ENCODE measurements around the gene EID1. TPM values are rescaled to one million over a fixed set of nuclear protein-coding genes. Genes with fewer than 3 reads are reported as not detected.
"Not testable (repeated sequence)": the region's sequence is repeated elsewhere in the genome, so short reads cannot be mapped to it uniquely, and the experiment has no call there.

The EID1 gene
- total RNA-seq, 2 donors from 2014 or later, result 47.1 to 65.8 TPM

DNA sequence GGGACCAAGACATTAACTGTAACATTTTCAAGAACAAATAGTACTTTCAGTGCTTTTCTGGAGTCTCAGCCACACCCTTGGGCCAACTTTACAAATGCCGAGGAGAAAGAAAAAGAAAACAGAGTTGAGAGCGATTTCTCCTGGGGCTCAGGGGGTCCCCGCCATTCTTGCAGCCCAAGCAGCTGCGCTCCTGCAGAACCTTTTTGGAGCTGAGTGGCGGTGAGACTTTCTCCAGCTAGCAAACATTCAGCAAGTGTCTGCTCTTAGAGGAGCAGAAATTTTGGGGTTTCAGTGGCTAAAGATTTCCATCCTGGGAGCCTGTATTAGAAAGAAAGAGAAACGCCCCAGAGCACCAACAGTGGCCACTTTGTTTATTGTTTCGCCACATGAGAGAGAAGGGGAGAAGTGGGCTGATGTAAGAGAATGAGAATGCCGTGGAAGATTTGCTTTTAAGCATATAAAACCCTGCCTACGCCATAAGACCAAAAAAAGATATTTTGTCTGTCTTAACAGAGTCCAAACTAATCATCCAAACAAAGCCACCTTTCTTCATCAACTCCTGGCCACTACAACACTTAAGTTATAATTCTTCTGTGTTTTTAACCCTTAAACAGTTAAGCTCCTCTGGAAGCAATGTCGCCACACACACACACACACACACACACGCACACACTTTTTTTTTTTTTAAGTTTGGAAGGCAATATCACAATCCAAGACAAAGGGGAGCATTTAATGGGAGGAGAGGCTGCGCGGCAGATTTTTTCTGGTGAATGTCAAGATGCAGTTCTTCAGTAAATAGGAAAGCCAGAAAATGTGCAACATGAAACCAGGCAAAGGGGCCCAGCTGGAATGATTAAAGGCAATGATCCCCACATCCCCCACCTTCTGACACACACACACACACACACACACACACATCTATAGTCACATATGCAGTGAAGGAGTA lies 19.2 kb downstream of the EID1 start:
- ATAC-seq, result no peak
- intact Hi-C loops (cut with DNase I, micrococcal nuclease), result no loop called here
- DNase-seq, result no peak

DNA sequence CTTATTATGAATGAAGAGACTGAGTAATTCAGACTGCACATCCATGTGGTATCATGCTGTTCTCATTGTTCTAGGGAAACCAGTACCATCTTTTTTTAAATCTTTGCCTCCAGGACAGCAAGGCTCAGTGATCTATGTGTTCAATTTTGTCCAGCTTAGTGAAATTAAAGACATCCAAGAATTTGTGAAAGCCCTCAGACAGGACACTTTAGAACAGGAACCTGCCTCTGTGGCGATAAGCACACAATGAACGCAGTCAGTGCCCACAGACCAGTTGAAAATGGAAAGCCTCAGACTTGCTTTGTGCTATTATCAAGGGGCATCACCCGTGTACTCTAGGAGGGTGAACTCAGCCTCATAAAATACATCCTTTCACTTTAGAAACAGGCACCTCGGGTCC lies 20.1 kb downstream of the EID1 start:
- intact Hi-C loops (cut with DNase I, micrococcal nuclease), result no loop called here
- ATAC-seq (no peak), DNase-seq (no peak)

DNA sequence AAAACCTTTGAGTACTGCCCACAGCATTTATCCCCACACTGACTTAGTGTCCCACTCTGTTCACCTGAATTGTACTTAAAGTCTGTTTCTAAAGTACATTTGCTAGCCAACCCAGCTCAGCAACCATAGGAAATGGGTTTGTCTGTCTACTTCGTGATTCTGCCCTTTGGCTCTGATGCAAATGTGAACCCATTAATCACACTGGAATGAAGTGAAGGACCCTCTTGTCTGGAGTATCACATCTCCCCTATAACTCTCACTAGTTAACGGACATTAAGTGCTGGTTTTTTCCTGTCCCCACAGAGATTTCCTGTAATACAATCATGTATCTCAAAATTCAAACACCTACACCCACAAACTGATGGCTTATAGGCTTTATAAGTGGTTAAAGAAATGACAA lies 20.5 kb downstream of the EID1 start:
- no peak for ATAC-seq
- intact Hi-C loops (cut with DNase I, micrococcal nuclease), result no loop called here
- no peak for DNase-seq

DNA sequence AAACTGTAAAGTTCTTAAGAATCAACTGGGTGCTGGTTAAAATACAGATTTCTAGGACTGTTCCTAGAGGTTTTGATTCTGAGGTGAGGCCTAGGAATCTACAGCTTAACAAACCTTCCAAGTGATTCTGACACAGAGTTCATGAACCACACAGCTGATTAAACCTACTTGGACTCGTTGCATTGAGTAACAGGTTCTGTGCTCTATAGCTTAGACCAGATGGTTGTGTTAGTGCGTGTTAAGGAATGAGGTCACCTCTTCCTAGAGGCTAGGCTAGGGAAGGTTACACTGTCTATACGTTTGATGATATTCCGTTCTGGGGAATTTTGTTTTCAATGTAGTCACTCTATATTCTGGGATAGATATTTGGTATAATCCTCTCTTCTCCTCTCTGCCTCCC lies 21.9 kb downstream of the EID1 start:
- ATAC-seq, result no peak
- DNase-seq, result no peak
- intact Hi-C loops (cut with DNase I, micrococcal nuclease), result no loop called here

- DNase-seq (no peak), ATAC-seq (no peak)
- intact Hi-C loops (cut with DNase I, micrococcal nuclease), result no loop called here
Observed at GRCh38 chr15:48904758-48905157, 26.8 kb downstream of the EID1 start.

DNA sequence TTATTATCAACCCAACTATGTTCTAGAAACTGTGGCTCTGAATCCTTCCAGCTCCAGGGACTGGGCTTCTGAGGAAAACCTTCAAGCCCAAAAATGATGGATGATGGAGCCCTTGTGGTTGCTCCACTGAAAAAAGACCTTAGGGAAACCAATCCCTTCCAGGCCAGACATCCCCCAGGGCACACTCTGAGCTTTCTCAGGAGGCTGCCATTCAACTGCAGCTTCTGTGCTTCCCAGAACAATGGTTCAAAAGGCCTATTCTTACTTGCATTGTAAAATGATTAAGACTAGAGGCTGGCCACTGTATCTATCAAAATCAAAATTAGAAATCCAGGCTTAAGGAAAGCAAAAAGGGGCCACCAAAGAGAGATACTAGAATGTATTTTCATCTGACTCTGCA lies 27.3 kb downstream of the EID1 start:
- intact Hi-C loops (cut with DNase I, micrococcal nuclease), result no loop called here
- no peak for DNase-seq
- no peak for ATAC-seq

DNA sequence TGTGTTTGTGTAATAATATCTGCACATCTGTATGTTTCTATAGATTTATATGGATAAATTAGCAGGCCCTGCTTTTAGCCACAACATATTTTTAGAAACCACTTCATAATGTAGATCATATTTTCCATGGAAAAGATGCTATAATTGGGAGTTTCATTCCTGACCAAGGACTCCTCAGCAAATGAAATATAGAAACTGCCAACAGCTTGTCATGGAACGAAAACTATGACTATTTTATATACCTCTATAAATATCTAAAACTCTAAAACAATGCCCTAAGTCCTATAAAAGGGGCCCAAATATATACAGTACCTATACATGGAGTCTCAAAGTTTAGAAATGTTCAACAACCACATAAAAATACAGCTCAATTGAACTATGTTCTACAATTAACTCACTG lies 27.9 kb downstream of the EID1 start:
- intact Hi-C loops (cut with DNase I, micrococcal nuclease), result no loop called here
- DNase-seq, result no peak
- no peak for ATAC-seq

DNA sequence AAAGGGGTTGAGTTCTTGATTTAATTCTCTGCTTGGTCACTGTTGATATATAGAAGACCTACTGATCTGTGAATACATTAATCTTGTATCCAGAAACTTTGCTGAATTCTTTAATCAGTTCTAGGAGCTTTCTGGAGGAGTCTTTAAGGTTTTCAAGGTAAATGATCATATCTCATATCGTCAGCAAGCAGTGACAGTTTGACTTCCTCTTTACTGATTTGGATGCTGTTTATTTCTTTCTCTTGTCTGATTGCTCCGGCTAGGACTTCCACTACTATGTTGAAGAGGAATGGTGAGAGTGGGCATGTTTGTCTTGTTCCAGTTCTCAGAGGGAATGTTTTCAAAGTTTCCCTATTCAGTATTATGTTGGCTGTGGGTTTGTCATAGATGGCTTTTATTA lies 31.4 kb downstream of the EID1 start:
- intact Hi-C loops (cut with DNase I, micrococcal nuclease); DNase-seq; ATAC-seq: not testable (repeated sequence)

DNA sequence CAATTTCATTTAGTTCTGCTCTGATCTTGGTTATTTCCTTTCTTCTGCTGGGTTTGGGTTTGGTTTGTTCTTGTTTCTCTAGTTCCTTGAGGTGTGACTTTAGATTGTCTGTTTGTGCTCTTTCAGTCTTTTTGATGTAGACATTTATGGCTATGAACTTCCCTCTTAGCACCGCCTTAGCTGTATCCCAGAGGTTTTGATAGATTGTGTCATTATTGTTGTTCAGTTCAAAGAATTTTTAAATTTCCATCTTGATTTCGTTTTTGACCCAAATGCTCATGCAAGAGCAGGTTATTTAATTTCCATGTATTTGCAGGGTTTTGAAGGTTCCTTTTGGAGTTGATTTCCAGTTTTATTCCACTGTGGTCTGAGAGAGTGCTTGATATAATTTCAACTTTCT lies 32.6 kb downstream of the EID1 start:
- intact Hi-C loops (cut with DNase I, micrococcal nuclease); ATAC-seq: not testable (repeated sequence)

DNA sequence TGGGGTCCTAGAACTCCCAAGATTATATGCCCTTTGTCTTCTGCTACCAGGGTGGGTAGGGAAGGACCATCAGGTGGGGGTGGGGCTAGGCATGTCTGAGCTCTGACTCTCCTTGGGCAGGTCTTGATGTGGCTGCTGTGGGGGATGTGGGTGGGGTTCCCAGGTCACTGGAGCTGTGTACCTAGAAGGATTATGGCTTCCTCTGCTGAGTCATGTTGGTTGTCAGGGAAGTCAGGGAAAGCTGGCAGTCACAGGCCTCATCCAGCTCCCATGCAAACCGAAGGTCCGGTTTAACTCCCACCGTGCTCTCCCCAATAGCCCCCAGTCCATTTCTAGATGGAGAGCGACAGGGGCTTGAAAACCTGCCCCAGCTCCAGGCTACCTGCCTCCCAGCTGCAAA lies 35.2 kb downstream of the EID1 start:
- intact Hi-C loops (cut with DNase I, micrococcal nuclease), result no loop called here
- ATAC-seq (no peak), DNase-seq (no peak)

More for the DNA sequence above, 32.6 kb downstream of the EID1 start:
- DNase-seq, result not testable (repeated sequence)

GRCh38 chr15:48914717-48915116 lies 36.8 kb downstream of the EID1 start:
- DNase-seq, result no peak
- intact Hi-C loops (cut with DNase I, micrococcal nuclease), result no loop called here
- no peak for ATAC-seq

GRCh38 chr15:48915861-48916260 lies 37.9 kb downstream of the EID1 start:
- no peak for ATAC-seq

DNA sequence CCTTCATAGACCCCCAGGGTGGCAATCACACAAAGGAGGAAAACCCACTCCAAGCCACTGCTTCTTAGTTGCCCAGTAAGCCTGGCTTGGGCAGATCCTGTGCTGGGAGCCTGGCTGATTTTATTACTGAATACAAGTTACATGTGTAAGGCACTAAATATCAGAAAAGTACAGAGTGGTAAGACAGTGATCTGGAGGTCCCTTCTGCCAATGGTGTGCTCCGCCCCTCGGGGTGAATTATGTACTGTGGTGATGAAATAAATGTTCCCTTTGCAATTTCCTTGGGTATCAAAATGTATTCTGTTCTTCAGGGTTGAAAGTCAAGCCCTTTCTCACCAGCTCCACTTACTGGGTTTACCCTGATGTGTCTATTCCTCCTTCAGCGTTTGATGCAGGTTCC lies 38.8 kb downstream of the EID1 start:
- no peak for ATAC-seq
- DNase-seq, result no peak
- intact Hi-C loops (cut with DNase I, micrococcal nuclease), result no loop called here

More at GRCh38 chr15:48915861-48916260, 37.9 kb downstream of the EID1 start:
- no peak for DNase-seq
- intact Hi-C loops (cut with DNase I, micrococcal nuclease), result no loop called here

DNA sequence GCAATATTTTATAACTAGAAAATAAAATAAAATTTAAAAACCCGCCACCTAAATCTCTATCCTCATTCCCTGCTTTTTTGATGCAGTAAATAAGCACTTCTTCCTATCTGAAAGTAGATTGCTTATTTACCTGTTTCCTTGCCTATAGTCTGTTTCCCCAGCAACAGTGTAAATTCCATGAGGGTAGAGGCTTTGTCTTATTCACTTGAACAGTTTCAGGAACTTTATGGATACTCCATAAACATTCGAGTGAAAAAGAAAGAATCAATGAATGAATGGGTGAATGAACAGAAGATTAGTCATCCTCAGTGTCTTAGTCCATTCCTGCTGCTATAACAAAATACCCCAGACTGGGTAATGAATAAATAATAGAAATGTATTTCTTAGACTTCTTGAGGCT lies 44.1 kb downstream of the EID1 start:
- no peak for DNase-seq
- intact Hi-C loops (cut with DNase I, micrococcal nuclease), result no loop called here
- no peak for ATAC-seq

GRCh38 chr15:48924528-48925393 lies 46.8 kb downstream of the EID1 start:
- intact Hi-C loops (cut with DNase I, micrococcal nuclease), result no loop called here
- ATAC-seq, result no peak
- no peak for DNase-seq

GRCh38 chr15:48925714-48926223 lies 47.8 kb downstream of the EID1 start:
- intact Hi-C loops (cut with DNase I, micrococcal nuclease), result no loop called here
- no peak for DNase-seq
- no peak for ATAC-seq

DNA sequence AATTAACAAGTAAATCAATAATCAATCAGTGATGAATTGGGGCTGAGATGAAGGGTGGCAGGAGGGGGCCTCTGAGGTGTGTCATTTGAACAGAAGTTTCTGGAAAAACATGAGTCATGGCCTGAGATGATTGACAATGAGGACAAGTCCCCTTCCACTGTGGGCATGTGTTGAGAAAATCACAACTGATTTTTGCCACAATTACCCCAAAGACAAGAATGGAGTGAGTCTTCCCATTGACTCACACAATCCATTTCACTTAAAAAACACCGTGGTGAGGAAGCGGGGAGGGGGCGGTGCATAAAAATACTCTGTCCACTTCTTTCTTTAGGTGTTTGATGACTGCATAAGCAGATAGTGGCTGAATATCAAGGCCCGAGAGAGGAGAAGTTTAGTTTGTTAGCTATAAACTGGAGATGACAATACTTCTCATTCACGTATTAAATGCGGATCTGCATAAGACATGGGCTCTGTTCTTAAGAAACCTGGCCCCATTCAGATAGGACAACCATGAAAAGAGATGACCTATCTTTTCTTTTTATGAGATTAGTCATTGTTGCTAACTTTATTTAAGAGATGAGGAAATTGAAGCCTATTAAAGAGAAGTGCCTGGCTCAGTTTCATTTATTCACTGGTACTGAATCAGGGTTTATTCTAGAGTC lies 51.1 kb downstream of the EID1 start:
- DNase-seq (no peak), ATAC-seq (no peak)
- intact Hi-C loops (cut with DNase I, micrococcal nuclease), result no loop called here

- DNase-seq, result no peak
- ATAC-seq, result no peak
- intact Hi-C loops (cut with DNase I, micrococcal nuclease), result no loop called here
Observed at GRCh38 chr15:48929661-48930060, 51.7 kb downstream of the EID1 start.
